ENCODE measurements around the gene TAS1R1.
"Not testable (repeated sequence)": the region's sequence is repeated elsewhere in the genome, so short reads cannot be mapped to it uniquely, and the experiment has no call there.

TAS1R1 gene

GRCh38 chr1:6523566-6523965, 31.5 kb upstream of the TAS1R1 start:
- DNase-seq = peak; percentile 36 to 41

GRCh38 chr1:6526316-6526715, 28.8 kb upstream of the TAS1R1 start:
- no peak for DNase-seq

GRCh38 chr1:6528492-6528891, 26.6 kb upstream of the TAS1R1 start:
- DNase-seq = no peak

- no peak for DNase-seq
Observed at GRCh38 chr1:6530504-6531160, 24.5 kb upstream of the TAS1R1 start.

GRCh38 chr1:6531996-6532395, 23.1 kb upstream of the TAS1R1 start:
- no peak for DNase-seq

- DNase-seq = no peak
Observed at GRCh38 chr1:6534248-6534822, 20.8 kb upstream of the TAS1R1 start.

- no peak for DNase-seq
Observed at GRCh38 chr1:6535214-6535613, 19.9 kb upstream of the TAS1R1 start.

- no peak for DNase-seq
Observed at GRCh38 chr1:6536291-6536690, 18.8 kb upstream of the TAS1R1 start.

GRCh38 chr1:6538956-6539355, 16.2 kb upstream of the TAS1R1 start:
- no peak for DNase-seq

GRCh38 chr1:6544831-6545230, 10.3 kb upstream of the TAS1R1 start:
- no peak for DNase-seq

- no peak for DNase-seq
Observed at GRCh38 chr1:6545276-6546112, 9.6 kb upstream of the TAS1R1 start.

GRCh38 chr1:6546326-6546725, 8.8 kb upstream of the TAS1R1 start:
- DNase-seq = no peak

GRCh38 chr1:6547301-6547700, 7.8 kb upstream of the TAS1R1 start:
- DNase-seq = no peak

- DNase-seq = peak; percentile 74 to 86
Observed at GRCh38 chr1:6554031-6554906, 838 bp upstream of the TAS1R1 start, which contains the start of gene NOL9. TSS of gene NOL9 (minus strand) at chr1:6554513. CDS start at chr1:6554502, 11 bp downstream.

- DNase-seq = no peak
Observed at GRCh38 chr1:6557597-6557996, 2.5 kb downstream of the TAS1R1 start.

- not testable (repeated sequence) for DNase-seq
Observed at GRCh38 chr1:6559161-6559560, 4.1 kb downstream of the TAS1R1 start.

GRCh38 chr1:6560267-6560666, 5.2 kb downstream of the TAS1R1 start:
- no peak for DNase-seq

GRCh38 chr1:6569033-6569432, 13.9 kb downstream of the TAS1R1 start:
- DNase-seq = no peak

GRCh38 chr1:6570100-6570499, 15.0 kb downstream of the TAS1R1 start:
- no peak for DNase-seq

GRCh38 chr1:6570987-6571386, 15.9 kb downstream of the TAS1R1 start:
- no peak for DNase-seq

- DNase-seq = no peak
Observed at GRCh38 chr1:6572653-6573383, 17.7 kb downstream of the TAS1R1 start.

GRCh38 chr1:6574025-6574620, 19.0 kb downstream of the TAS1R1 start:
- DNase-seq = peak; percentile 30 to 40

Measured in SHP77 (cell line).